ENCODE measurements around the gene CDIPT. TPM values are rescaled to one million over a fixed set of nuclear protein-coding genes. Genes with fewer than 3 reads are reported as not detected.
"Not testable (repeated sequence)": the region's sequence is repeated elsewhere in the genome, so short reads cannot be mapped to it uniquely, and the experiment has no call there.

The CDIPT gene
- total and polyA plus RNA-seq, 11 donors, result 57.5 to 143 (median 76.3) TPM

GRCh38 chr16:29834079-29834478, 28.9 kb downstream of the CDIPT start:
- no peak for TF ChIP-seq POLR2A (IDR thresholded peaks at IDR 0.05)
- TF ChIP-seq, protein P1, sequence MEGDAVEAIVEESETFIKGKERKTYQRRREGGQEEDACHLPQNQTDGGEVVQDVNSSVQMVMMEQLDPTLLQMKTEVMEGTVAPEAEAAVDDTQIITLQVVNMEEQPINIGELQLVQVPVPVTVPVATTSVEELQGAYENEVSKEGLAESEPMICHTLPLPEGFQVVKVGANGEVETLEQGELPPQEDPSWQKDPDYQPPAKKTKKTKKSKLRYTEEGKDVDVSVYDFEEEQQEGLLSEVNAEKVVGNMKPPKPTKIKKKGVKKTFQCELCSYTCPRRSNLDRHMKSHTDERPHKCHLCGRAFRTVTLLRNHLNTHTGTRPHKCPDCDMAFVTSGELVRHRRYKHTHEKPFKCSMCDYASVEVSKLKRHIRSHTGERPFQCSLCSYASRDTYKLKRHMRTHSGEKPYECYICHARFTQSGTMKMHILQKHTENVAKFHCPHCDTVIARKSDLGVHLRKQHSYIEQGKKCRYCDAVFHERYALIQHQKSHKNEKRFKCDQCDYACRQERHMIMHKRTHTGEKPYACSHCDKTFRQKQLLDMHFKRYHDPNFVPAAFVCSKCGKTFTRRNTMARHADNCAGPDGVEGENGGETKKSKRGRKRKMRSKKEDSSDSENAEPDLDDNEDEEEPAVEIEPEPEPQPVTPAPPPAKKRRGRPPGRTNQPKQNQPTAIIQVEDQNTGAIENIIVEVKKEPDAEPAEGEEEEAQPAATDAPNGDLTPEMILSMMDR (IDR thresholded peaks at IDR 0.05), result no peak
- Histone ChIP-seq H3K9me3 (no peaks in the 10 kb centered on the region), H3K27me3 (no peaks in the 10 kb centered on the region), H3K27ac (no peak overlapping the region), H3K4me1 (peaks cover 0 to 6% (median 0%) of the 10 kb centered on the region in 12 donors), H3K36me3 (peaks cover 0 to 94% (median 83%) of the 10 kb centered on the region in 9 donors), H3K4me3 (no peak overlapping the region)
- intact Hi-C loops (cut with DNase I), result no loop called here
- DNase-seq, result no peak
- WGBS, 4 donors, result 95 to 98% (median 96%) methylated on average over 5 of the region's 5 CpGs
- ATAC-seq, result no peak

- 96 to 98% (median 97%) methylated on average over 4 of the region's 4 CpGs for WGBS, 4 donors
- H3K27me3 ChIP-seq; intact Hi-C loops (cut with DNase I); H3K27ac ChIP-seq; H3K4me3 ChIP-seq; ATAC-seq; H3K9me3 ChIP-seq; H3K4me1 ChIP-seq; DNase-seq: not testable (repeated sequence)
- H3K36me3 ChIP-seq, result peaks cover 0 to 85% (median 76%) of the 10 kb centered on the region in 9 donors
Observed at GRCh38 chr16:29833219-29833618, 29.8 kb downstream of the CDIPT start.

DNA sequence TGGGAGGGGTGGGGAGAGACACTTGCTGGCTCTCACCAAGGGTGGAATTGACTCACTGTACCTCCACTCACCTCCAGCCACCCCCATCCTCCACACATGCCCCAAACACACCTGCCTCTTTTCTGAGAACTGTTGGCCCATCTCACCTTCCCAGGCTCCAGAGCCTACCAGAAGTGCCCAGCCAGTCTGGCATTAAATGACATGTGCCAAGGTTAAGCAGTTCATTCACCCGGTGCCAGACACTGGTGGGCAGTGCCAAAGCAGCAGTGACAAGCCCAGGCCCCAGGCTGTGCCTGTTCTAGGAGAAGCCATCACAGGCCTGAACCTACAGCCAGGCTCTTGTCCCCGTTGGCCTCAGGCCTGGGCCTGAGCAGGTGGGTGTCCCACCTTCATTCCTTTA, 31.5 kb downstream of the CDIPT start:
- DNase-seq (peak in 3 of 5 donors; percentile 38 to 75 (median 74)), ATAC-seq (peak; percentile 61 to 92 (median 80))
- no peak overlapping the region for H3K27ac ChIP-seq
- H3K27me3 ChIP-seq, result no peaks in the 10 kb centered on the region
- peaks cover 0 to 76% (median 58%) of the 10 kb centered on the region in 9 donors for H3K36me3 ChIP-seq
- H3K4me3 ChIP-seq, result no peak overlapping the region
- peaks cover 0 to 18% (median 4%) of the 10 kb centered on the region in 12 donors for H3K4me1 ChIP-seq
- intact Hi-C loops (cut with DNase I), result no loop called here
- no peak for TF ChIP-seq POLR2A (IDR thresholded peaks at IDR 0.05)
- TF ChIP-seq, protein P1 (IDR thresholded peaks at IDR 0.05), result no peak
- H3K9me3 ChIP-seq, result no peaks in the 10 kb centered on the region
- 43 to 63% (median 54%) methylated on average over 2 of the region's 2 CpGs for WGBS, 4 donors

DNA sequence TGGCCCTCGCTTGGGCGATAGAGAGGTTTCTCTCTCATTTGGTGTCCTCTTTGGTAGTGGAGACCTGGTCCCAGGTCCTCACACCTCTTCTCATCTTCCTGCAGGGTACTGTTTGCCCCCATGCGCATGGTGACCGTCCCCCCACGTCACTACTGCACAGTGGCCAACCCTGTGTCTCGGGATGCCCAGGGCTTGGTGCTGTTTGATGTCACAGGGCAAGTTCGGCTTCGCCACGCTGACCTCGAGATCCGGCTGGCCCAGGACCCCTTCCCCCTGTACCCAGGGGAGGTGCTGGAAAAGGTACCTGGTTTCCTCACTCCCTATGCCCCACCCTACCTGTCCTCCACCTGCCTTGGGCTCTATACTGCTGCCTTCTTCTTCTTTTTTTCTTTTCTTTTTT, 32.3 kb downstream of the CDIPT start:
- Histone ChIP-seq H3K9me3 (no peaks in the 10 kb centered on the region), H3K4me3 (no peak overlapping the region), H3K36me3 (peaks cover 0 to 74% (median 51%) of the 10 kb centered on the region in 9 donors), H3K27ac (no peak overlapping the region), H3K4me1 (peaks cover 0 to 26% (median 8%) of the 10 kb centered on the region in 12 donors), H3K27me3 (no peaks in the 10 kb centered on the region)
- intact Hi-C loops (cut with DNase I), result no loop called here
- 92 to 97% (median 95%) methylated on average over 10 to 11 of the region's 11 CpGs for WGBS, 4 donors
- TF ChIP-seq POLR2A (IDR thresholded peaks at IDR 0.05), result no peak
- TF ChIP-seq, protein P1 (IDR thresholded peaks at IDR 0.05), result no peak
- ATAC-seq (no peak), DNase-seq (no peak)

DNA sequence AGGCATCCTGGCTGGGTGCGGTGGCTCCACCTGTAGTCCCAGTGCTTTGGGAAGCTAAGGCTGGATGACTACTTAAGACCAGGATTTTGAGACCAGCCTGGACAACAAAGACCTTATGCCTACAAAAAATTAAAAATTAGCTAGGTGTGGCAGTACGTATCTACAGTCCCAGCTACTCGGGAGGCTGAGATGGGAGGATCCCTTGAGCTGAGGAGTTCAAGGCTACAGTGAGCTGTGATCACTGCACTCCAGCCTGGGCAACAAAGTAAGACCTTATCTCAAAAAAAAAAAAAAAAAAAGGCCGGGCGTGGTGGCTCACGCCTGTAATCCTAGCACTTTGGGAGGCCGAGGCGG, 36.7 kb downstream of the CDIPT start:
- Histone ChIP-seq H3K36me3 (peaks cover 0 to 34% (median 9%) of the 10 kb centered on the region in 9 donors), H3K27ac (peak overlapping the region in 11 of 12 donors; percentile 59 to 91 (median 77)), H3K4me1 (peaks cover 0 to 70% (median 47%) of the 10 kb centered on the region in 12 donors), H3K9me3 (no peaks in the 10 kb centered on the region), H3K27me3 (no peaks in the 10 kb centered on the region), H3K4me3 (no peak overlapping the region)
- no peak for TF ChIP-seq POLR2A (IDR thresholded peaks at IDR 0.05)
- TF ChIP-seq, protein P1 (IDR thresholded peaks at IDR 0.05), result no peak
- WGBS, 4 donors, result 85 to 97% (median 90%) methylated on average over 5 to 8 of the region's 8 CpGs
- DNase-seq, result no peak
- intact Hi-C loops (cut with DNase I), result no loop called here
- ATAC-seq, result no peak

All from heart left ventricle (tissue), 16 donors.